OCI-LY3 (cell line): Measurements from ENCODE around the gene SLC25A28.

Experiments used
- EZH2phosphoT487 ChIP-seq: fragments of 200-600 bp; shearing (Covaris generic); IDR thresholded peaks from 2 replicates; pipeline ENCODE4 v1.6.1; 2018; ENCODE audit warnings: antibody characterized with exemption, mixed run types, low read depth
- TF ChIP-seq, protein P1 (sequence below): fragments of 200-600, 300-600 bp; sonication (generic); IDR thresholded peaks from 2 replicates; pipeline ENCODE4 v1.5.1; 2014; ENCODE audit warnings: antibody characterized with exemption, low read length, low read depth

GRCh38 chr10:99610221-99610620, 10.0 kb downstream of the SLC25A28 start:
- TF ChIP-seq, protein P1, sequence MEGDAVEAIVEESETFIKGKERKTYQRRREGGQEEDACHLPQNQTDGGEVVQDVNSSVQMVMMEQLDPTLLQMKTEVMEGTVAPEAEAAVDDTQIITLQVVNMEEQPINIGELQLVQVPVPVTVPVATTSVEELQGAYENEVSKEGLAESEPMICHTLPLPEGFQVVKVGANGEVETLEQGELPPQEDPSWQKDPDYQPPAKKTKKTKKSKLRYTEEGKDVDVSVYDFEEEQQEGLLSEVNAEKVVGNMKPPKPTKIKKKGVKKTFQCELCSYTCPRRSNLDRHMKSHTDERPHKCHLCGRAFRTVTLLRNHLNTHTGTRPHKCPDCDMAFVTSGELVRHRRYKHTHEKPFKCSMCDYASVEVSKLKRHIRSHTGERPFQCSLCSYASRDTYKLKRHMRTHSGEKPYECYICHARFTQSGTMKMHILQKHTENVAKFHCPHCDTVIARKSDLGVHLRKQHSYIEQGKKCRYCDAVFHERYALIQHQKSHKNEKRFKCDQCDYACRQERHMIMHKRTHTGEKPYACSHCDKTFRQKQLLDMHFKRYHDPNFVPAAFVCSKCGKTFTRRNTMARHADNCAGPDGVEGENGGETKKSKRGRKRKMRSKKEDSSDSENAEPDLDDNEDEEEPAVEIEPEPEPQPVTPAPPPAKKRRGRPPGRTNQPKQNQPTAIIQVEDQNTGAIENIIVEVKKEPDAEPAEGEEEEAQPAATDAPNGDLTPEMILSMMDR = no peak
- no peak for TF ChIP-seq EZH2phosphoT487
